ENCODE measurements around the gene SSX2IP.

Gene SSX2IP

DNA sequence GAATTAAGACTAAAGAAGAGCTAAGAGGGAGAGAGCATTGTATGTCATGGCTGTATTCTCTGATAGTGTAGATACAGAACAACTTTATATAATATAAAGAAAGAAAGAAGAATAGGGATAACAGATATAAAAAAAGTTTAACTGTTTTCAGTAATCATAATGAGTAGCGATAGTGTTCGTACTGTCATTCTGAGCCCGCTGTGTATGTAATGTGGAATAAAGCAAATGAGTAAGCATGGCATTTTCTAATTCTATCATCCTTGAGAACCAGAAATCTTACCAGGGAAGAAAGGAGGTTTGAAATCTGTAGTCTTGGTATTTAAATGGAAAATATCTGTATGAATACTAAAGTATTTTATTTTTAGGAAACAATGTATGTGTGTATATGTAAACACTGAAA, 46.7 kb upstream of the SSX2IP start:
- POLR2A ChIA-PET: no interaction called here
- no peak for TF ChIP-seq ZNF26 (tag by site-specific recombination; IDR thresholded peaks at IDR 0.05)
- no peak for TF ChIP-seq HOXD13 (CRISPR knock-in tag; IDR thresholded peaks at IDR 0.05; ENCODE audit: borderline replicate concordance)
- Histone ChIP-seq H3K4me1 (ENCODE audit: control insufficient read depth, insufficient read depth, low read length) (no peaks in the 10 kb centered on the region), H3K9me3 (ENCODE audit: control insufficient read depth, insufficient read depth, low read depth, low read length) (no peaks in the 10 kb centered on the region), H3K27ac (ENCODE audit: extremely low read depth, low read depth, low read length) (no peak overlapping the region), H3K4me3 (ENCODE audit: low read depth, low read length) (no peak overlapping the region), H3K36me3 (ENCODE audit: control insufficient read depth in 2 of 2, insufficient read depth in 1 of 2, low read length in 2 of 2) (no peaks in the 10 kb centered on the region)
- CTCF ChIA-PET: interaction anchor here (0.8 to 1.4 kb wide), 3 partner anchors 14 to 208 kb away, joined by 3 to 4 read pairs (median 3); no protein-coding TSS in a partner anchor

DNA sequence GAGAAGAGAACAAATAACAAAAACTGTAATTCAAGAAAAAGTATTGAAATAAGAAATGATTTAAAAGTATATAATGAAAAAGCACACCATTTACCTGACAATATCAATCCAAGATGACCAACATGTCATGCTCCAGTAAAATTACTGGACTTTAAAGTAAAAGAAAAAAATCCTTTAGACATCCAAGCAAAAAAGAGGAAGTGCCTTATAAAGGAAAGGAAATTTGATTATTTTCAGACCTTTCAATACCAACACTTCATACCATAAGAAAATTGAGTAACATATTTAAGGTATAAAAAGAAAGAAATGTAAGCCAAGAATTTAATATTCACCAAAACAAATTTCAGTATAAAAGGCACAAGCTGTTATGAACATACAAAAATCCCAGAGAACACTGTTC, 46.2 kb upstream of the SSX2IP start:
- no peak overlapping the region for H3K4me3 ChIP-seq (ENCODE audit: low read depth, low read length)
- H3K27ac ChIP-seq (ENCODE audit: extremely low read depth, low read depth, low read length): no peak overlapping the region
- ChIA-PET CTCF (interaction anchor here (0.8 to 1.2 kb wide), 3 partner anchors 11 to 209 kb away, joined by 3 to 5 read pairs (median 4); no protein-coding TSS in a partner anchor), POLR2A (no interaction called here)
- H3K36me3 ChIP-seq (ENCODE audit: control insufficient read depth in 2 of 2, insufficient read depth in 1 of 2, low read length in 2 of 2): no peaks in the 10 kb centered on the region
- no peaks in the 10 kb centered on the region for H3K4me1 ChIP-seq (ENCODE audit: control insufficient read depth, insufficient read depth, low read length)
- H3K9me3 ChIP-seq (ENCODE audit: control insufficient read depth, insufficient read depth, low read depth, low read length): no peaks in the 10 kb centered on the region
- TF ChIP-seq OVOL3 (tag by site-specific recombination; IDR thresholded peaks at IDR 0.05) (no peak), ZNF510 (tag by site-specific recombination; IDR thresholded peaks at IDR 0.05; ENCODE audit: insufficient replicate concordance) (no peak), ZBTB21 (tag by site-specific recombination; IDR thresholded peaks at IDR 0.05) (no peak), ZNF664 (tag by site-specific recombination; IDR thresholded peaks at IDR 0.05) (no peak), RBAK (tag by site-specific recombination; IDR thresholded peaks at IDR 0.05) (no peak), ZSCAN23 (tag by site-specific recombination; IDR thresholded peaks at IDR 0.05) (no peak), ZNF26 (tag by site-specific recombination; IDR thresholded peaks at IDR 0.05) (no peak), ZNF132 (tag by site-specific recombination; IDR thresholded peaks at IDR 0.05; ENCODE audit: borderline replicate concordance) (no peak), ZNF585B (tag by site-specific recombination; IDR thresholded peaks at IDR 0.05) (no peak), YY1 (tag by site-specific recombination; IDR thresholded peaks at IDR 0.05) (no peak), ZNF48 (tag by site-specific recombination; IDR thresholded peaks at IDR 0.05) (no peak), ZNF350 (tag by site-specific recombination; IDR thresholded peaks at IDR 0.05) (no peak), BCL11B (tag by site-specific recombination; IDR thresholded peaks at IDR 0.05; ENCODE audit: low read depth) (no peak), ZBTB48 (tag by site-specific recombination; IDR thresholded peaks at IDR 0.05) (no peak), ZSCAN4 (tag by site-specific recombination; IDR thresholded peaks at IDR 0.05) (no peak), ZNF521 (tag by site-specific recombination; IDR thresholded peaks at IDR 0.05) (no peak), ZNF302 (tag by site-specific recombination; IDR thresholded peaks at IDR 0.05; ENCODE audit: low read depth) (no peak)
- TF ChIP-seq, protein P1, sequence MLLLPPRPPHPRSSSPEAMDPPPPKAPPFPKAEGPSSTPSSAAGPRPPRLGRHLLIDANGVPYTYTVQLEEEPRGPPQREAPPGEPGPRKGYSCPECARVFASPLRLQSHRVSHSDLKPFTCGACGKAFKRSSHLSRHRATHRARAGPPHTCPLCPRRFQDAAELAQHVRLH (tag by site-specific recombination; IDR thresholded peaks at IDR 0.05): no peak
- TF ChIP-seq, protein P2, sequence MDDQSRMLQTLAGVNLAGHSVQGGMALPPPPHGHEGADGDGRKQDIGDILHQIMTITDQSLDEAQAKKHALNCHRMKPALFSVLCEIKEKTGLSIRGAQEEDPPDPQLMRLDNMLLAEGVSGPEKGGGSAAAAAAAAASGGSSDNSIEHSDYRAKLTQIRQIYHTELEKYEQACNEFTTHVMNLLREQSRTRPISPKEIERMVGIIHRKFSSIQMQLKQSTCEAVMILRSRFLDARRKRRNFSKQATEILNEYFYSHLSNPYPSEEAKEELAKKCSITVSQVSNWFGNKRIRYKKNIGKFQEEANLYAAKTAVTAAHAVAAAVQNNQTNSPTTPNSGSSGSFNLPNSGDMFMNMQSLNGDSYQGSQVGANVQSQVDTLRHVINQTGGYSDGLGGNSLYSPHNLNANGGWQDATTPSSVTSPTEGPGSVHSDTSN (CRISPR knock-in tag; IDR thresholded peaks at IDR 0.05): no peak
